GM18858 (cell line): ENCODE measurements around the gene ATF1.
"Not testable (repeated sequence)": the region's sequence is repeated elsewhere in the genome, so short reads cannot be mapped to it uniquely, and the experiment has no call there.

ENCODE experiments used
- ATAC-seq: cut with Tn5 transposase; IDR thresholded peaks from one replicate; pipeline ENCODE4 v1.9.1; 2021; ENCODE audit not compliant: unreplicated experiment

The ATF1 gene

DNA sequence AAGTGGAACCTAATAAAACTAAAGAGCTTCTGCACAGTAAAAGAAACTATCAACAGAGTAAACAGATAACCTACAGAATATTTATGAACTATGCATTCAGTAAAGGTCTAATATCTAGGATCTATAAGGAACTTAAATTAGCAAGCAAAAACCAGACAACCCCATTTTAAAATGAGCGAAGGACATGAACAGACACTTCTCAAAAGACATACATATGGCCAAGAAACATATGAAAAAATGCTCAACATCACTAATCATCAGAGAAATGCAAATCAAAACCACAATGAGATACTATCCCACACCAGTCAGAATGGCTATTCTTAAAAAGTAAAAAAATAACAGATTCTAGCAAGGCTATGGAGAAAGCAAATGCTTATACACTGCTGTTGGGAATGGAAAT, 91.3 kb downstream of the ATF1 start:
- ATAC-seq: not testable (repeated sequence)

- ATAC-seq: not testable (repeated sequence)
Measured at GRCh38 chr12:50855679-50856078, 91.8 kb downstream of the ATF1 start.

DNA sequence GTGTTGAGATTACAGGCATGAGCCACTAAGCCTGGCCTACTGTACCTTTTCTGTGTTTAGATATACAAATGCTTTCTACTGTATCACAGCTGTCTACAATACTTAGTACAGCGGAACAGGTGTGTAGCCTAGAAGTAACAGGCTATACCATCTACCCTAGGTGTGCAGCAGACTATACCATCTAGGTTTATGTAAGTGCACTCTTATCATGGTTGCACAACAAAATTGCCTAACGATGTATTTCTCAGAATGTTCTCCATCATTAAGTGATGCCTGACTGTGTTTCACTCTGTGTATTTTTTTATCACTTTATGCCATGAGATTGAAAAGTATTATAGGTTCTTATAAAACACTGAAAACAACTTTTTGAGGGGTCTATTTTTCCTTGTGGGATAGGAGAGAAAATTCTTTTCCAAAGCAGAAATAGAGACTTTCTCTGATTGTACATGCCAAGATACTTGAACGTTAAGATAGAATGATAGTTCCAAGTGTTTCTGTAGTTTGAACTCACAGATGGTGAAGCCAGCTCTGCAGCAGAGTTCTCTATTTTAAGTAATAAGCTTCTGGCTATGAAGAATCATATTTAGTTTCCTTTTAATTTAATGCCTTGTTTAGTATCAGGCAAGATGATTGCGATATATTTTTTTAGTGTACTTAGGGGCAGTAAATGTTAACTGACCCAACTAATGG, 95.9 kb downstream of the ATF1 start:
- ATAC-seq: no peak

GRCh38 chr12:50862316-50862715, 98.4 kb downstream of the ATF1 start:
- no peak for ATAC-seq

DNA sequence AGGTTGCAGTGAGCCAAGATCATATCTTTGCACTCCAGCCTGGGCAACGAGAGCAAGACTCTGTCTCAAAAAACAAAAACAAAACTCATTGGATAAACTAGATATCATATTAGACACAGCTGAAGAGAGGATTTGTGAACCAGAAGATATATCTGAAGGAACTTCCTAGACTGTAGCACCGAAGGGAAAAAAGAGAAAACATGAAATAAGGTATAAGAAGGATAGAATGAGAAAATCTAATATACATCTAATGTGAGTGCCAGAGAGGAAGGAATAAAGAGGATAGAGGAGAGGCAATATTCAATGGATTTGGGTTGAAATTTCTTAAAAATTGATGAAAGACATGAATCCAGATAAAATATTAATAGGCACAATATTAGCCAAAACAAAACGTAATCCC, 101.4 kb downstream of the ATF1 start:
- ATAC-seq: no peak

- not testable (repeated sequence) for ATAC-seq
Measured at GRCh38 chr12:50868881-50869280, 105.0 kb downstream of the ATF1 start.
